Measurements from ENCODE around the gene MRPS10.

DNA sequence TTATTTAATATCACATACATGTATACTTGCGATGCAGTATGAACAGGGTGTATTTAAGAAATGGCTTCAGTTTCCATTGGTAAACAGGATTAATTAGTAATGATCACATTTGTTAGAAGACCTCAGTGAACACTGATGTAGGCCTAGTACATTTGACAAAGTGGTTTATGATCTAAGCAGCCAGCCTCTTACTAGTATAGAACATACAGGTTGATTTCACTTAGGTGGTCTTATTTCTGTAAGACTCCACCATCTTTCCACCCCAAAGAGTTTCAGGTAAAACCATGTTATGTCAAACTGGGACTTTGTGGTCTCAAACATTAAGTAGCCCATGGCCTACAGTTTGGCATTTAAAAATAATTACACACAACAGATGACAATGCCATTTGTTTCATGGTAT, 20.2 kb upstream of the MRPS10 start:
- TF ChIP-seq, protein P1, sequence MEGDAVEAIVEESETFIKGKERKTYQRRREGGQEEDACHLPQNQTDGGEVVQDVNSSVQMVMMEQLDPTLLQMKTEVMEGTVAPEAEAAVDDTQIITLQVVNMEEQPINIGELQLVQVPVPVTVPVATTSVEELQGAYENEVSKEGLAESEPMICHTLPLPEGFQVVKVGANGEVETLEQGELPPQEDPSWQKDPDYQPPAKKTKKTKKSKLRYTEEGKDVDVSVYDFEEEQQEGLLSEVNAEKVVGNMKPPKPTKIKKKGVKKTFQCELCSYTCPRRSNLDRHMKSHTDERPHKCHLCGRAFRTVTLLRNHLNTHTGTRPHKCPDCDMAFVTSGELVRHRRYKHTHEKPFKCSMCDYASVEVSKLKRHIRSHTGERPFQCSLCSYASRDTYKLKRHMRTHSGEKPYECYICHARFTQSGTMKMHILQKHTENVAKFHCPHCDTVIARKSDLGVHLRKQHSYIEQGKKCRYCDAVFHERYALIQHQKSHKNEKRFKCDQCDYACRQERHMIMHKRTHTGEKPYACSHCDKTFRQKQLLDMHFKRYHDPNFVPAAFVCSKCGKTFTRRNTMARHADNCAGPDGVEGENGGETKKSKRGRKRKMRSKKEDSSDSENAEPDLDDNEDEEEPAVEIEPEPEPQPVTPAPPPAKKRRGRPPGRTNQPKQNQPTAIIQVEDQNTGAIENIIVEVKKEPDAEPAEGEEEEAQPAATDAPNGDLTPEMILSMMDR (IDR thresholded peaks at IDR 0.05; ENCODE audit: low read depth, low read length) = no peak
- TF ChIP-seq MYC (IDR thresholded peaks at IDR 0.05; ENCODE audit: low read depth, low read length) = no peak
- TF ChIP-seq POLR2A (IDR thresholded peaks at IDR 0.05; ENCODE audit: extremely low read depth, insufficient read length) = no peak
- TF ChIP-seq, protein P2, sequence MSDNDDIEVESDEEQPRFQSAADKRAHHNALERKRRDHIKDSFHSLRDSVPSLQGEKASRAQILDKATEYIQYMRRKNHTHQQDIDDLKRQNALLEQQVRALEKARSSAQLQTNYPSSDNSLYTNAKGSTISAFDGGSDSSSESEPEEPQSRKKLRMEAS (IDR thresholded peaks at IDR 0.05; ENCODE audit: low read depth, low read length) = no peak
